ENCODE measurements around the gene LIN9.
"Not testable (repeated sequence)": the region's sequence is repeated elsewhere in the genome, so short reads cannot be mapped to it uniquely, and the experiment has no call there.

The LIN9 gene

GRCh38 chr1:226268421-226269124 lies 40.4 kb downstream of the LIN9 start:
- H3K36me3 ChIP-seq (ENCODE audit: control insufficient read depth, low read length): peaks cover 42% of the 10 kb centered on the region
- no peaks in the 10 kb centered on the region for H3K9me3 ChIP-seq (ENCODE audit: control insufficient read depth, insufficient read depth, low read length)
- peaks cover 15% of the 10 kb centered on the region for H3F3A ChIP-seq (ENCODE audit: control insufficient read depth, insufficient read depth)

DNA sequence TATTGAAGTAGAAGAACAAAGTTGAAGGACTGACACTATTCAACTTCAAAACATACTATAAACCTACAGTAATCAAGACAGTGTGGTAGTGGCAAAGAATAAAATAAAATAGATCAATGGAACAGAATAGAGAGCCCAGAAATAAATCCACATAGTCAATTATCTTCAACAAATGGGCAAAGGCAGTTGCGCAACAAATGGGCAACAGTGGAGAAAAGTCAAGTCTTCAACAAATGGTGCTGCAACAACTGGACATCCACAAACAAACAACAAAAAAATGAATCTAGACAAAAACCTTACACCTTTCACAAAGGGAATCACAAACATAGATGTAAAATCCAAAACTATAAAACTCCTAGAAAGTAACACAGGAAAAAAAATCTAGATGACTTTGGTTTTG lies 47.1 kb downstream of the LIN9 start:
- TF ChIP-seq, protein P1, sequence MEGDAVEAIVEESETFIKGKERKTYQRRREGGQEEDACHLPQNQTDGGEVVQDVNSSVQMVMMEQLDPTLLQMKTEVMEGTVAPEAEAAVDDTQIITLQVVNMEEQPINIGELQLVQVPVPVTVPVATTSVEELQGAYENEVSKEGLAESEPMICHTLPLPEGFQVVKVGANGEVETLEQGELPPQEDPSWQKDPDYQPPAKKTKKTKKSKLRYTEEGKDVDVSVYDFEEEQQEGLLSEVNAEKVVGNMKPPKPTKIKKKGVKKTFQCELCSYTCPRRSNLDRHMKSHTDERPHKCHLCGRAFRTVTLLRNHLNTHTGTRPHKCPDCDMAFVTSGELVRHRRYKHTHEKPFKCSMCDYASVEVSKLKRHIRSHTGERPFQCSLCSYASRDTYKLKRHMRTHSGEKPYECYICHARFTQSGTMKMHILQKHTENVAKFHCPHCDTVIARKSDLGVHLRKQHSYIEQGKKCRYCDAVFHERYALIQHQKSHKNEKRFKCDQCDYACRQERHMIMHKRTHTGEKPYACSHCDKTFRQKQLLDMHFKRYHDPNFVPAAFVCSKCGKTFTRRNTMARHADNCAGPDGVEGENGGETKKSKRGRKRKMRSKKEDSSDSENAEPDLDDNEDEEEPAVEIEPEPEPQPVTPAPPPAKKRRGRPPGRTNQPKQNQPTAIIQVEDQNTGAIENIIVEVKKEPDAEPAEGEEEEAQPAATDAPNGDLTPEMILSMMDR (IDR thresholded peaks at IDR 0.05; ENCODE audit: low read depth, low read length, poor library complexity, severe bottlenecking): no peak
- no peak for TF ChIP-seq EZH2phosphoT487 (IDR thresholded peaks at IDR 0.05; ENCODE audit: borderline replicate concordance, low read length)
- no peaks in the 10 kb centered on the region for H4K20me1 ChIP-seq (ENCODE audit: control insufficient read depth, insufficient read depth, low read depth, low read length)
- no peaks in the 10 kb centered on the region; the same call in 1 of the 2 replicates for H3K79me2 ChIP-seq (ENCODE audit: control insufficient read depth, low read length)
- H3K27me3 ChIP-seq (ENCODE audit: control insufficient read depth, low read length): no peaks in the 10 kb centered on the region
- no peaks in the 10 kb centered on the region for H3K4me1 ChIP-seq (ENCODE audit: control insufficient read depth, low read length)
- H3K27ac ChIP-seq (ENCODE audit: low read depth, low read length): no peak overlapping the region
- H3F3A ChIP-seq (ENCODE audit: control insufficient read depth, insufficient read depth): peaks cover 7% of the 10 kb centered on the region
- H3K9me3 ChIP-seq (ENCODE audit: control insufficient read depth, insufficient read depth, low read length): 0 out of 2 replicates have a peak, but pooled peaks cover 2% of the 10 kb centered on the region
- H3K36me3 ChIP-seq (ENCODE audit: control insufficient read depth, low read length): peaks cover 54% of the 10 kb centered on the region
- no peak overlapping the region for H3K4me3 ChIP-seq (ENCODE audit: low read length)
- H3K9me2 ChIP-seq (replicated peaks; ENCODE audit: control insufficient read depth, low read length): no peaks in the 10 kb centered on the region
- no peak overlapping the region for H3K4me2 ChIP-seq (ENCODE audit: low read length)

More at GRCh38 chr1:226268421-226269124, 40.4 kb downstream of the LIN9 start:
- Histone ChIP-seq H3K27me3 (ENCODE audit: control insufficient read depth, low read length) (no peaks in the 10 kb centered on the region), H3K9me2 (replicated peaks; ENCODE audit: control insufficient read depth, low read length) (no peaks in the 10 kb centered on the region), H3K27ac (ENCODE audit: low read depth, low read length) (no peak overlapping the region), H4K20me1 (ENCODE audit: control insufficient read depth, insufficient read depth, low read depth, low read length) (no peaks in the 10 kb centered on the region), H3K4me1 (ENCODE audit: control insufficient read depth, low read length) (no peaks in the 10 kb centered on the region), H3K4me3 (ENCODE audit: low read length) (no peak overlapping the region), H3K79me2 (ENCODE audit: control insufficient read depth, low read length) (no peaks in the 10 kb centered on the region), H3K4me2 (ENCODE audit: low read length) (no peak overlapping the region)
- no peak for TF ChIP-seq EZH2phosphoT487 (IDR thresholded peaks at IDR 0.05; ENCODE audit: borderline replicate concordance, low read length)
- TF ChIP-seq, protein P1 (IDR thresholded peaks at IDR 0.05; ENCODE audit: low read depth, low read length, poor library complexity, severe bottlenecking): no peak

GRCh38 chr1:226255380-226255779 lies 53.6 kb downstream of the LIN9 start:
- H3K36me3 ChIP-seq (ENCODE audit: control insufficient read depth, low read length): peaks cover 15% of the 10 kb centered on the region
- no peak for TF ChIP-seq EZH2phosphoT487 (IDR thresholded peaks at IDR 0.05; ENCODE audit: borderline replicate concordance, low read length)

DNA sequence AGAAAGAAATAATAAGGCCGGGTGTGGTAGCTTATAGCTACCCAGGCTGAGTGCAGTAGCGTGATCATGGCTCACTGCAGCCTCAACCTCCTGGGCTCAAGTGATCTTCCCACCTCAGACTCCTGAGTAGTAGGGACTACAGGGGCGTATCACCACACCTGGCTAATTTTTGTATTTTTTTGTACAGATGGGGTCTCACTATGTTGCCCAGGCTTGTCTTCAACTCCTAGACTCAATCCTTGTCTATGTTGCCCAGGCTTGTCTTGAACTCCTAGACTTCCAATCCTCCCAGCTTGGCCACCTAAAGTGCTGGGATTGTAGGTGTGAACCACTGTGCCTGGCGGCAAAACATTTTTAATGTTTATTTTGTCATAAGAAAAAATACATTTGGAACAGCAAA lies 55.0 kb downstream of the LIN9 start:
- peaks cover 14% of the 10 kb centered on the region for H3F3A ChIP-seq (ENCODE audit: control insufficient read depth, insufficient read depth)
- H3K79me2 ChIP-seq (ENCODE audit: control insufficient read depth, low read length): 0 out of 2 replicates have a peak, but pooled peaks cover 3% of the 10 kb centered on the region
- H3K27ac ChIP-seq (ENCODE audit: low read depth, low read length): no peak overlapping the region
- no peaks in the 10 kb centered on the region for H3K9me3 ChIP-seq (ENCODE audit: control insufficient read depth, insufficient read depth, low read length)
- H3K9me2 ChIP-seq (replicated peaks; ENCODE audit: control insufficient read depth, low read length): no peaks in the 10 kb centered on the region
- H3K27me3 ChIP-seq (ENCODE audit: control insufficient read depth, low read length): no peaks in the 10 kb centered on the region
- TF ChIP-seq, protein P1 (IDR thresholded peaks at IDR 0.05; ENCODE audit: low read depth, low read length, poor library complexity, severe bottlenecking): no peak
- TF ChIP-seq EZH2phosphoT487 (IDR thresholded peaks at IDR 0.05; ENCODE audit: borderline replicate concordance, low read length): no peak
- H4K20me1 ChIP-seq (ENCODE audit: control insufficient read depth, insufficient read depth, low read depth, low read length): no peaks in the 10 kb centered on the region
- no peak overlapping the region for H3K4me2 ChIP-seq (ENCODE audit: low read length)
- H3K4me1 ChIP-seq (ENCODE audit: control insufficient read depth, low read length): peaks cover 47% of the 10 kb centered on the region
- H3K36me3 ChIP-seq (ENCODE audit: control insufficient read depth, low read length): peaks cover 19% of the 10 kb centered on the region
- H3K4me3 ChIP-seq (ENCODE audit: low read length): no peak overlapping the region

More at GRCh38 chr1:226255380-226255779, 53.6 kb downstream of the LIN9 start:
- Histone ChIP-seq H3K4me1 (ENCODE audit: control insufficient read depth, low read length) (peaks cover 33% of the 10 kb centered on the region), H3K4me2 (ENCODE audit: low read length) (no peak overlapping the region), H3K9me3 (ENCODE audit: control insufficient read depth, insufficient read depth, low read length) (no peaks in the 10 kb centered on the region), H3K27me3 (ENCODE audit: control insufficient read depth, low read length) (no peaks in the 10 kb centered on the region), H3K79me2 (ENCODE audit: control insufficient read depth, low read length) (peaks cover 3% of the 10 kb centered on the region; the same call in 1 of the 2 replicates), H3K9me2 (replicated peaks; ENCODE audit: control insufficient read depth, low read length) (no peaks in the 10 kb centered on the region), H4K20me1 (ENCODE audit: control insufficient read depth, insufficient read depth, low read depth, low read length) (no peaks in the 10 kb centered on the region), H3K27ac (ENCODE audit: low read depth, low read length) (no peak overlapping the region), H3K4me3 (ENCODE audit: low read length) (no peak overlapping the region), H3F3A (ENCODE audit: control insufficient read depth, insufficient read depth) (peaks cover 12% of the 10 kb centered on the region)

GRCh38 chr1:226252841-226253240 lies 56.1 kb downstream of the LIN9 start:
- Histone ChIP-seq H3K4me1 (ENCODE audit: control insufficient read depth, low read length) (peaks cover 58% of the 10 kb centered on the region), H3F3A (ENCODE audit: control insufficient read depth, insufficient read depth) (peaks cover 14% of the 10 kb centered on the region), H3K36me3 (ENCODE audit: control insufficient read depth, low read length) (peaks cover 25% of the 10 kb centered on the region)
- not testable (repeated sequence) for H3K9me3 ChIP-seq (ENCODE audit: control insufficient read depth, insufficient read depth, low read length); H3K27ac ChIP-seq (ENCODE audit: low read depth, low read length); H3K27me3 ChIP-seq (ENCODE audit: control insufficient read depth, low read length); H4K20me1 ChIP-seq (ENCODE audit: control insufficient read depth, insufficient read depth, low read depth, low read length); H3K4me2 ChIP-seq (ENCODE audit: low read length); H3K9me2 ChIP-seq (replicated peaks; ENCODE audit: control insufficient read depth, low read length); H3K79me2 ChIP-seq (ENCODE audit: control insufficient read depth, low read length); H3K4me3 ChIP-seq (ENCODE audit: low read length)
